A172 (cell line): ENCODE measurements around the gene CGN. TPM values are rescaled to one million over a fixed set of nuclear protein-coding genes. Genes with fewer than 3 reads are reported as not detected.

Source experiments
- total RNA-seq: library from RNA; depleted of rRNA; stranded (reverse); fragments of >200 nt; shearing (Covaris generic); gene quantifications from 2 replicates; pipeline ENCODE4 v1.2.3, GENCODE V29; 2014; rRNA removed

CGN gene
- total RNA-seq, 1 experiment from 2014 or later, result 3.2 TPM

Other genes with a start within 250 kb of the CGN start
- gene ZNF687, start 229.1 kb upstream of the CGN start, total RNA-seq, result 34.7 and 36.2 TPM in 2 replicates
- gene PI4KB, start 184.0 kb upstream of the CGN start, total RNA-seq, result 86.6 and 99.4 TPM in 2 replicates
- gene RFX5, start 164.1 kb upstream of the CGN start, total RNA-seq, result 73.0 and 104 TPM in 2 replicates
- gene SELENBP1, start 138.7 kb upstream of the CGN start, total RNA-seq, result 0.22 and 0.41 TPM in 2 replicates
- 1,122 and 1,186 TPM in 2 replicates for gene PSMB4, start 111.8 kb upstream of the CGN start, total RNA-seq
- gene POGZ, start 51.9 kb upstream of the CGN start, total RNA-seq, result 29.1 and 30.3 TPM in 2 replicates
- gene TUFT1, start 28.9 kb downstream of the CGN start, total RNA-seq, result 64.3 and 99.0 TPM in 2 replicates
- 23.7 and 28.7 TPM in 2 replicates for gene SNX27, start 100.7 kb downstream of the CGN start, total RNA-seq
- gene CELF3, start 205.4 kb downstream of the CGN start, total RNA-seq, result not detected in 2 replicates
- gene RIIAD1, start 210.1 kb downstream of the CGN start, total RNA-seq, result not detected in 2 replicates